ENCODE measurements around the gene REG1A.

The REG1A gene

GRCh38 chr2:79124907-79125720 is 4.8 kb downstream of the REG1A start:
- FAIRE-seq: no peak
- DNase-seq (ENCODE audit: extremely low spot score, insufficient read length, low read depth): no peak

GRCh38 chr2:79125721-79125985 is 5.4 kb downstream of the REG1A start:
- FAIRE-seq (no peak), DNase-seq (ENCODE audit: extremely low spot score, insufficient read length, low read depth) (no peak)

DNA sequence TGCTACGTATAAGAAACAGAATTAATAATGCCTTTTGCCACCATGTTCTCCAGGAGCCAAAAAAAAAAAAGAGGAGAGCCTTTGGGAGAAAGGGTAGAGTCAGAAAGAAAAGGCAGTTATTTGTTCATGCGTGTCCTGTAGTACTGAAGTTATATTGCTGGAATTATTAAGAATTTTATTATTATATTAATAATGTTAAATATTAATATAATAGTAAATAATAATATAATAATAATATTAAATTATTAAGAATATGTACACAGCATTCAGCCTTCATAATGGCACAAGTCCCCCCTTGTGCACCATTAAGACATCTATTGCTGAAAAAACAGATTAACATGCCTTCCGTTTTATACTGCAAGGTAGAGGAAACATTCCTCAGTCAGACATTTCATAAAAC is 8.1 kb downstream of the REG1A start:
- no peak for FAIRE-seq
- no peak for DNase-seq (ENCODE audit: extremely low spot score, insufficient read length, low read depth)

GRCh38 chr2:79129260-79129659 is 9.0 kb downstream of the REG1A start:
- DNase-seq (ENCODE audit: extremely low spot score, insufficient read length, low read depth): no peak
- FAIRE-seq: no peak

- FAIRE-seq: no peak
- no peak for DNase-seq (ENCODE audit: extremely low spot score, insufficient read length, low read depth)
These were observed 9.5 kb downstream of the REG1A start for GRCh38 chr2:79129804-79130203.

- FAIRE-seq: no peak
- no peak for DNase-seq (ENCODE audit: extremely low spot score, insufficient read length, low read depth)
These were observed 11.4 kb downstream of the REG1A start for GRCh38 chr2:79131687-79132086.

GRCh38 chr2:79138385-79138784 is 18.1 kb downstream of the REG1A start:
- DNase-seq (ENCODE audit: extremely low spot score, insufficient read length, low read depth): no peak
- FAIRE-seq: no peak

DNA sequence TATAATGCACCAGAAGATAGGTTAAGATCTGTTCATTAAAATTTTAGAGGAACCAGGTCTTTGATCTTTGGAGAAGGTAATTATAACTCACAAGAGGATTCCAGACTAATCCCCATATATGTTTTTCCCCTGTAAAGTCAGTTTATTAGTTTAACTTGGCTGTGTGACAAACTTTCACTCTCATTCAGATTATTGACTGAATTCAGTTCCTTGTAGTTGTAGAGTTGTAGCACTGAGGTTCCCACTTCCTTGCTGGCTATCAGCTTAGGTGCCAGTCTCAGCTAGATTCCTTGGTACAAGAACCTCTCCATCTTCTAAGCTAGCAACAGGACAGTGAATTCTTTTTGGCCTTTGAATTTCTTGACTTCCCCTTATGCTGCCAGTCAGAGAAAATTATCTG is 19.1 kb downstream of the REG1A start:
- FAIRE-seq (no peak), DNase-seq (ENCODE audit: extremely low spot score, insufficient read length, low read depth) (no peak)

- DNase-seq (ENCODE audit: extremely low spot score, insufficient read length, low read depth) (no peak), FAIRE-seq (no peak)
These were observed 35.7 kb downstream of the REG1A start for GRCh38 chr2:79155826-79156476.

DNA sequence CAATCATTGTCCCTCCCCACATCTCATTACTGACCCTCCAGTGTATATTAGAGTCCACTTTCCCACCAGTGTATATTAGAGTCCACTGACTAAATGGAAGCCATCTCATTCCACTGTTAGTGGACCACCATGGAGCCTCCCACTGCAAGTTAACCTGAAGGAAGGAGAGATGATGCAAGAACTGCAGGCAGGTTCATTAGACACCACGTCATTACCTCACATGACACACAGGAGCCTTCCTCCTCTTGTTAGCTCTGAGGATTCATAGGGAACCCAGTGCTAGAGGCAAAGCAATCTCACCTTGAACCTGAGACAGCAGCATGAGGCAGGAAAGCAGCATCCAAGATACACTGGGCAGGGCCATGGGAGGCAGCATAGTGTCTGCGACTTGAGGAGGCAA is 38.7 kb downstream of the REG1A start:
- FAIRE-seq (no peak), DNase-seq (ENCODE audit: extremely low spot score, insufficient read length, low read depth) (no peak)

GRCh38 chr2:79159653-79160052 is 39.4 kb downstream of the REG1A start, which contains the start of gene REG3A:
Gene REG3A (minus strand): TSS chr2:79159753. CDS start chr2:79159405, 348 bp downstream.
- DNase-seq (ENCODE audit: extremely low spot score, insufficient read length, low read depth): no peak
- FAIRE-seq: no peak

DNA sequence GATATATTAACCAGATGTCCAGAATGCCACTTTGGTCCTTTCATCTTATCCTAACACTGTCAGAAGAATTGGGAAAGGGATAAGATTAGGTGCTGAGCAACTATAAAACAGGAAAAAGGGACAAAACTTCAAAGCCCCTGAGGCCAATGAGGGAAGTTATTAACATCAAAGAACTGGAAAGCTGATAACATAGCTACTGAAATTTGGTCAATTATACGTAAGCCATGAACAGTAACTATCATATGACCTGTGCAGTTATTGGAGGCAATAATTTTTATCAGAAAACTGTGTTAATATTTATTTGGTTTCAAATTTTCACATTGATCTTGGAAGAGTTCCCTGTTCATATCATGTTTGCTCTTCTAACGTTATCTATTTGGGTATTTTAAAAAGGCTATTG is 41.8 kb downstream of the REG1A start:
- no peak for FAIRE-seq
- DNase-seq (ENCODE audit: extremely low spot score, insufficient read length, low read depth): no peak

DNA sequence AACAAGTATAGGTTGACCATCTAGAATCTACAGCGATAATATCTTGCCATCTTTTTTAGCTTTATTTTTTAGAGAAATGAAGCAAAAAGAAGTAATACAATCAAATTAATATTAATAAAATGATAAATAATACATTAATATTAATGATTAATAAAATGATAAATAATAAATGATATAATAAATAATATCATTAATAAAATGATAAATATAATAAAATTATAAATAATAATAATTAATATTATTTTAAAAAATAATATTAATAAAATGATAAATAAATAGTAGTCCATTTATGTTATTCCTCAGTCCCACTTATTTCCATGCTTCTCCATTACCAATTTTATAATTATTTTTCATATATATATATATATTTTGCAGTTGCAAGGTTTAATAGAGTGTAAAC is 42.5 kb downstream of the REG1A start:
- DNase-seq (ENCODE audit: extremely low spot score, insufficient read length, low read depth) (no peak), FAIRE-seq (no peak)

- FAIRE-seq: no peak
- no peak for DNase-seq (ENCODE audit: extremely low spot score, insufficient read length, low read depth)
These were observed 51.2 kb downstream of the REG1A start for GRCh38 chr2:79171348-79171958.
